H1 (cell line): ENCODE measurements around the gene FBP1. TPM values are rescaled to one million over a fixed set of nuclear protein-coding genes. Genes with fewer than 3 reads are reported as not detected.

Source experiments
- CHD7 ChIP-seq: fragments of 300-600 bp; sonication (generic); IDR thresholded peaks from 2 replicates; pipeline ENCODE4 v1.7.1; 2012; ENCODE audit warnings: low read length, moderate library complexity, mild to moderate bottlenecking, inconsistent platforms; ENCODE audit not compliant: insufficient replicate concordance
- polyA plus RNA-seq, 7 experiments: library from polyadenylated mRNA; depleted of rRNA in 3 of 7; stranded (reverse) in 5 of 7; unstranded in 2 of 7; fragments of >200 nt in 5 of 7; fragments of 200-250 nt in 2 of 7; gene quantifications; 1 replicate in 5 of 7; 2 replicates in 1 of 7; 4 replicates in 1 of 7; pipeline versions ENCODE4 v1.2.1 to v1.2.3, GENCODE V29; 2011 to 2013; ENCODE audit warnings: missing spikeins in 2 of 7, mixed read lengths in 2 of 7
- total RNA-seq: library from RNA; stranded (reverse); fragmentation: NEBNext Ultra II Directional; extraction: Animal tissue kit (Norgen Biotek cat#: 25700); gene quantifications from 2 replicates; pipeline ENCODE4 v1.2.1, GENCODE V29; 2021

The FBP1 gene
- total and polyA plus RNA-seq, 2 of the 8 experiments (the other 6 are each of a cell fraction or from before 2014, with no cell fraction given) = 1.0 to 4.1 TPM

GRCh38 chr9:94668418-94668927, 29.2 kb upstream of the FBP1 start (continued):
- no peak for TF ChIP-seq CHD7
